Esophagus squamous epithelium (tissue), 4 donors: ENCODE measurements around the gene RNU6-9.

Experiments used
- POLR2A ChIP-seq, 4 donors: fragments of 450-650 bp; IDR thresholded peaks; one replicate each; pipeline ENCODE4 v1.6.1; 2017; ENCODE audit warnings: antibody characterized with exemption in 4 of 4, mild to moderate bottlenecking in 4 of 4, moderate library complexity in 3 of 4
- TF ChIP-seq, protein P1 (sequence below), 6 experiments: fragments of 450-650 bp in 4 of 6; fragments of 200-600 bp in 2 of 6; sonication (generic) in 2 of 6; IDR thresholded peaks; one replicate each; pipeline ENCODE4 v1.5.1; 2016 to 2019; ENCODE audit warnings: antibody characterized with exemption in 6 of 6, mild to moderate bottlenecking in 4 of 6, moderate library complexity in 4 of 6

- TF ChIP-seq POLR2A (IDR thresholded peaks at IDR 0.05) = no peak
- TF ChIP-seq, protein P1, sequence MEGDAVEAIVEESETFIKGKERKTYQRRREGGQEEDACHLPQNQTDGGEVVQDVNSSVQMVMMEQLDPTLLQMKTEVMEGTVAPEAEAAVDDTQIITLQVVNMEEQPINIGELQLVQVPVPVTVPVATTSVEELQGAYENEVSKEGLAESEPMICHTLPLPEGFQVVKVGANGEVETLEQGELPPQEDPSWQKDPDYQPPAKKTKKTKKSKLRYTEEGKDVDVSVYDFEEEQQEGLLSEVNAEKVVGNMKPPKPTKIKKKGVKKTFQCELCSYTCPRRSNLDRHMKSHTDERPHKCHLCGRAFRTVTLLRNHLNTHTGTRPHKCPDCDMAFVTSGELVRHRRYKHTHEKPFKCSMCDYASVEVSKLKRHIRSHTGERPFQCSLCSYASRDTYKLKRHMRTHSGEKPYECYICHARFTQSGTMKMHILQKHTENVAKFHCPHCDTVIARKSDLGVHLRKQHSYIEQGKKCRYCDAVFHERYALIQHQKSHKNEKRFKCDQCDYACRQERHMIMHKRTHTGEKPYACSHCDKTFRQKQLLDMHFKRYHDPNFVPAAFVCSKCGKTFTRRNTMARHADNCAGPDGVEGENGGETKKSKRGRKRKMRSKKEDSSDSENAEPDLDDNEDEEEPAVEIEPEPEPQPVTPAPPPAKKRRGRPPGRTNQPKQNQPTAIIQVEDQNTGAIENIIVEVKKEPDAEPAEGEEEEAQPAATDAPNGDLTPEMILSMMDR (IDR thresholded peaks at IDR 0.05) = no peak
Measured at GRCh38 chr19:927780-928401, 34.6 kb downstream of the RNU6-9 start.
